HUES6 (cell line): ENCODE results near the gene DPYSL5.

ENCODE experiments used
- H3K27ac ChIP-seq: 2 replicates; pipeline ENCODE4 v1.7.0; 2013; ENCODE audit warnings: low read depth, mild to moderate bottlenecking, low read length, inconsistent platforms
- H3K27me3 ChIP-seq: 2 replicates; pipeline ENCODE4 v1.6.1; 2013; ENCODE audit warnings: low read length; ENCODE audit not compliant: control insufficient read depth, insufficient read depth
- H3K36me3 ChIP-seq: 2 replicates; pipeline ENCODE4 v1.6.1; 2013; ENCODE audit warnings: low read length; ENCODE audit not compliant: control insufficient read depth, insufficient read depth
- H3K4me1 ChIP-seq: 2 replicates; pipeline ENCODE4 v1.6.1; 2013; ENCODE audit warnings: low read length; ENCODE audit not compliant: control insufficient read depth, insufficient read depth
- H3K4me3 ChIP-seq: 2 replicates; pipeline ENCODE4 v1.5.1; 2013; ENCODE audit warnings: low read depth, low read length
- H3K9ac ChIP-seq: one replicate; pipeline ENCODE4 v1.6.1; 2013; ENCODE audit warnings: mild to moderate bottlenecking, low read length
- H3K9me3 ChIP-seq: 2 replicates; pipeline ENCODE4 v1.6.1; 2013; ENCODE audit warnings: low read depth, low read length; ENCODE audit not compliant: control insufficient read depth, insufficient read depth

Gene DPYSL5

DNA sequence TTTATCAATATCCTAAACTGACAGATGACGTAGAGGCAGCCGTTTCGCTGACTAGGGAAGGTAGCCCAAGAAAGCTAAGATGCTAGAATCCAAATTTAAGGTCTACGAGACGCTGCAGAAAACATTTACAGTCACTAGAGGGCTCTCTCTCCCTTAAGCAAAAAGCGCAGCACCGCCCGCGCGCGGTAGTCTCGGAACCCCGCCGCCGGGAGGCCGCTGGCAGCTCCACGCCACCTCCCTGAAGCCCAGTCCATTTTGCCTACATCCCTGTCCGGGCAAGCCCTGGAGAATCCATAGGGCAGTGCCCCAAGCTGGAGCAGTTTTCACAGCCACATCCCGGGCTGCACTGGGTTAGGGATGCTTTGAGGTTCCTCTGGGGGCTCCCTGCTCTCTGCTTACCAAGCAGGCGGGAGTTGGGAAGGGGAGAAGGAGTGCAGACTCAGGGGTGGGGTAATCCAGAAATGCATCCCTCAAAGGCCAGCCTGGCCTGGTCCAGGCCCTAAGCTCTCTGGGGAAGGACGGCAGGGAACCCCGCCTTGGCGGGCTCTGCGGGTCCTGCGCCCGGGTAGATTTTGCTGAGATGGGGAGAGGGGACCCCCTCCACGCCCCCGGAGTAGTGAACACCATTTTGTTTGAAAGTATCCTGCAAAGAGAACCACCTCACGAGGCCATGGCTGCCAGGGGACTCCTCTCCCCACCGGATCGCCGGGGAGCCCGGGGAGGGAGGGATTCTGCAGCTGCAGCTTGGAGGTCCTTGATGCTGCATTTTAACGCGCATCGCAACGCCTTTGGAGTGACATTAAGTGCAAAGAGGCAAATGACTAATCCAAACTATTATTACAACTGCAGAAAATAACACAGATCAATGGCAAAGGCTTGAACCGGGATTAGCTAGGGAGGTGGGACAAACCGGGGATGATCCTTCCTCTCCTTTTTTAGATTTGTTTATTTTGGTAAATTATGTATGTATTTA is 1.3 kb upstream of the DPYSL5 start:
- H3K4me3 ChIP-seq = peak overlapping the region; percentile 76
- H3K9ac ChIP-seq = peak overlapping the region; percentile 44
- peaks cover 72% of the 10 kb centered on the region for H3K27me3 ChIP-seq
- H3K27ac ChIP-seq = no peak overlapping the region
- no peaks in the 10 kb centered on the region for H3K36me3 ChIP-seq
- H3K9me3 ChIP-seq = no peaks in the 10 kb centered on the region
- peaks cover 3% of the 10 kb centered on the region; the same call in 1 of the 2 replicates for H3K4me1 ChIP-seq

DNA sequence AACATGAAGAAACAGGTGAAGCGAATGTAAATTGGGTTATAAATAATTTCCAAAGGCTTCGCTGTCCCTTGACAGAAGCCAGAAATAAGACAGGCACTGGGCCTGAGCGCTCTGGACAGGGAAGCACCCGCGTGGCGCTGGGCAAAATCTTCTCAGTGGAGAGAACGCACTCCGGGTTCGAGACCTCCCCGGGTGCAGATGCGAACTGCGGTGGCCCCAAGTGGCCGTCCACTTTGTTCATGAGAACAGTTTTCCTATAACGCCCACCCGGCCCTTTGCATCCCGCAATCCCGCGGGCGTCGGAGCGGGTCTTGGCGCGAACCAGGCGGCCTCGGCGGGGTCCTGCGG is 651 bp upstream of the DPYSL5 start:
- Histone ChIP-seq H3K4me1 (peaks cover 3% of the 10 kb centered on the region; the same call in 1 of the 2 replicates), H3K27ac (no peak overlapping the region), H3K9ac (no peak overlapping the region), H3K36me3 (no peaks in the 10 kb centered on the region), H3K27me3 (peaks cover 79% of the 10 kb centered on the region), H3K4me3 (peak overlapping the region; percentile 76), H3K9me3 (no peaks in the 10 kb centered on the region)

DNA sequence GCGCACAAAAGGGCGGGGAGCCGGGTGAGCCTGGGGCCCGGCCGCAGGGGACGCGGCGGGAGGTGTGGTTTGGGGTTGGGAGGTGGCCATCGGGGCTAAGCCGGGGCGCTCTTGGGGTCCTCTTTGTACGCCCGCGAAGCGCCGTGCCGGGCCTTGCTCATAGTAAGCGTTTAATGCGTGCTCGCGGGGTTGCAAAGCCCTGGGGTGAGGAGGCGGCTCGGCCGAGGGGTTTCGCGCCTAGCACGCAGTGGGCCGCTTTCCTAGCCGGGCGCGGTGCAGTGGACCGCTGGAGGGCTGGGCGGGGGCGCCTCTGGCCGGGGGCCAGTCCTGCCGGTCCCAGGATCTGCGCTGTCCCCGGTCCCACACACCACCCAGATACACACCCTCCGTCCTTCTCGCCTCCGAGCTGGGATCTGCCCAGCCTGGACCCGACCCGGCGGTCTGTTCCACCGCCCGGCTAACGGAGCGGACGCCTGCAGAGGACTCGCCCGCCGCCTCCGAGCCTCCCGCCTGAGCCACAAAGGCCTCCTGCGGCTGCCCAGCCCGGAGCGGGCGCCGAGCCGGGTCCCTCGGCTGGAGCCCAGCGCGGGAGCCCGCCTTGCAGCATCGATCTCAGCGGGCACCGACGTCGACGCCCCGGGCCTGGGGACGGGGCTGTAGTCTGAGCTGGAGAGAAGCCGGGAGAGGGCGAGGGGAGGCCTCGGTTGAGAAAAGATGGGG is 564 bp downstream of the DPYSL5 start:
- H3K9ac ChIP-seq = no peak overlapping the region
- no peaks in the 10 kb centered on the region for H3K9me3 ChIP-seq

DNA sequence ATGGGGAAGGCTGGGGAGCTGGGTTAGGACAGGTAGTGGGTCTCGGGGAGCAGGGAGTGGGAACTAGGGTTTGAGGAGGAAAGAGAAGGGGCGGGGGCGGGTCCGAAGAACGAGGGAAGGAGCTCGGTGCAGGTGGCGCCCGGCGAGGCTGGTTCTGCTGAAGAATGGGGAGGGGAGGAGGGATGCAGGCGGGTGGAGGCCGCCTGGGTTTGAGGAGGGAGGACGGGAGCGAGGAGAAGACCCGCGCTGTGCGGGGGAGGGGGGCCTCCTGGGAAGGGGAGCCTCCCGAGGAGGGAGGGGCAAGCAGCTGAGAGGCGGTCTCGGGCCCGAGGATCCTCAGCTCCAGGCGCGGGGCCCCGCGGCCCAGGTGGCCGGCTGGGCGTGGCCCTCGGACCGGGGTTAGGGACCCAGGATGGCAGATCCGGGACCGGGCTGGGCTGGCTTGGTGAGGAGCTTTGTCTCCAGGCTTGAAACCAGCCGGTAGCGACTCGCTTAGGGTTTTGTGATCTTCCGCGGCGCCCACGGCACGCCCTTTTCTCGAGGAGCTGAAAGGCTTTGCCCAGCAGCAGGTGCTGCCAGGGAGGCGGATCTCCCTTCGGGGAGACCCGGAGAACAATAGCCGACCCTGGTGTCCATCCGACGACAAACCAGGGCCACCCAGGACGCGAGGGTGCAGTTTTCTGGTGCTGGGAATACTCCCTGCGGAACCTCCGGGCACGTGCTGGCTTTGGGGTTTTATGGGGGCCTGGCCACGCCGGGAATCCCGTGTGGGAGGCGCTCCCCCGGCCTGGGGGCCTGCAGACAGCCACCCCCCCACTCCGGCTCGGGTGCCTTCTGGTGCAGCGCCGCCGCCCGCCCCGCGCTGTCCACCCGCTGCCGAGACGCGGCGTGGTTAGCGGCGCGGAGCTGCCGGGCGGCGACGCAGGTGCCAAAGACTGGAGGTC is 1.4 kb downstream of the DPYSL5 start:
- H3K27me3 ChIP-seq = peaks cover 99% of the 10 kb centered on the region
- H3K27ac ChIP-seq = no peak overlapping the region

More for the DNA sequence above, 564 bp downstream of the DPYSL5 start:
- H3K27me3 ChIP-seq = peaks cover 91% of the 10 kb centered on the region
- peak overlapping the region; percentile 76 for H3K4me3 ChIP-seq
- H3K36me3 ChIP-seq = no peaks in the 10 kb centered on the region
- no peak overlapping the region for H3K27ac ChIP-seq
- peaks cover 3% of the 10 kb centered on the region; the same call in 1 of the 2 replicates for H3K4me1 ChIP-seq

DNA sequence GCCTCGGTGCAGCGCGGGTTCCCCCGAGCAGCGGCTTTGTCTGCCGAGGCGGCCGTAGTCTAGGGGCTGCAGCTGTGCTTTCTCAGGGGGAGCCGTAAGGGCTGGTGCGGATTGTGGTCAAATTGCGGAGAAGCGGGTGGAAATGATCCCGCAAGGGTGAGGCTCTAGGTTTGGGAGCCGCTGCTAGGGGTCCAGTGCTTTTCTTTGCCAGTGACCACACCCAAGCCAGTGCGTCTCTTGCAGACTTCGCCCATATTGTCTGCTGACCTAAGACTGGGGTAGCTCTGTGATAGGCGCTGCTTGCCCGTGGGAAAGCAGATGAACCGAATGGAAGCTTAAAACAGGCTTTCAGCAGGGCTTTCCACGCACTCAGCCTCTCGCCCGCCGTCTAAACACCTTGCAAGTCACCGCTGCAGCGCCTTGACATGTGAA is 2.1 kb downstream of the DPYSL5 start:
- Histone ChIP-seq H3K27ac (no peak overlapping the region), H3K27me3 (peaks cover 95% of the 10 kb centered on the region), H3K4me3 (peak overlapping the region; percentile 76)

More for the DNA sequence above, 1.4 kb downstream of the DPYSL5 start:
- H3K9ac ChIP-seq = no peak overlapping the region
- H3K9me3 ChIP-seq = no peaks in the 10 kb centered on the region
- H3K4me3 ChIP-seq = peak overlapping the region; percentile 76
- peaks cover 3% of the 10 kb centered on the region; the same call in 1 of the 2 replicates for H3K4me1 ChIP-seq
- H3K36me3 ChIP-seq = no peaks in the 10 kb centered on the region

DNA sequence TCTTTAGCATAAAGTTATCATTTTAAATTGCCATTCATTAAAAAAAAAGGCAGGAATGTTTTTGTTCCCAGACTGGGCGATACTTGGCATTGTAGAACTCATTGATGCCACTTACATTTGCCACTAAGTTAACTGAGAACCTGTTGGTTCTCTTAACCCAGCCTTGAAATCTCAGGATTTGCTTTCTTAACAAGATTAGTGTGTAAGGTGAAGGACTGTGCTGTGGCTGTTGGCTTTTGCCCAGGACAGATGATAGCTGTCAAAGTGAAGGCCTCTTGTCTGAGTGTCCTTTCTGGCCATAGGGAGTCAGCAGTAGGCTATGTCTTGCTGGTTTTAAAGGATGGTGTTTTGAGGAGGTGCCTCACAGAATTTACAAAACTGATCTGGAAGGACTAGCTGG is 2.6 kb downstream of the DPYSL5 start:
- no peak overlapping the region for H3K27ac ChIP-seq
- H3K4me1 ChIP-seq = peaks cover 3% of the 10 kb centered on the region; the same call in 1 of the 2 replicates
- no peaks in the 10 kb centered on the region for H3K9me3 ChIP-seq
- no peaks in the 10 kb centered on the region for H3K36me3 ChIP-seq
- H3K9ac ChIP-seq = no peak overlapping the region
- no peak overlapping the region for H3K4me3 ChIP-seq
- H3K27me3 ChIP-seq = peaks cover 94% of the 10 kb centered on the region

More for the DNA sequence above, 2.1 kb downstream of the DPYSL5 start:
- Histone ChIP-seq H3K9me3 (no peaks in the 10 kb centered on the region), H3K9ac (no peak overlapping the region), H3K36me3 (no peaks in the 10 kb centered on the region), H3K4me1 (peaks cover 3% of the 10 kb centered on the region; the same call in 1 of the 2 replicates)

DNA sequence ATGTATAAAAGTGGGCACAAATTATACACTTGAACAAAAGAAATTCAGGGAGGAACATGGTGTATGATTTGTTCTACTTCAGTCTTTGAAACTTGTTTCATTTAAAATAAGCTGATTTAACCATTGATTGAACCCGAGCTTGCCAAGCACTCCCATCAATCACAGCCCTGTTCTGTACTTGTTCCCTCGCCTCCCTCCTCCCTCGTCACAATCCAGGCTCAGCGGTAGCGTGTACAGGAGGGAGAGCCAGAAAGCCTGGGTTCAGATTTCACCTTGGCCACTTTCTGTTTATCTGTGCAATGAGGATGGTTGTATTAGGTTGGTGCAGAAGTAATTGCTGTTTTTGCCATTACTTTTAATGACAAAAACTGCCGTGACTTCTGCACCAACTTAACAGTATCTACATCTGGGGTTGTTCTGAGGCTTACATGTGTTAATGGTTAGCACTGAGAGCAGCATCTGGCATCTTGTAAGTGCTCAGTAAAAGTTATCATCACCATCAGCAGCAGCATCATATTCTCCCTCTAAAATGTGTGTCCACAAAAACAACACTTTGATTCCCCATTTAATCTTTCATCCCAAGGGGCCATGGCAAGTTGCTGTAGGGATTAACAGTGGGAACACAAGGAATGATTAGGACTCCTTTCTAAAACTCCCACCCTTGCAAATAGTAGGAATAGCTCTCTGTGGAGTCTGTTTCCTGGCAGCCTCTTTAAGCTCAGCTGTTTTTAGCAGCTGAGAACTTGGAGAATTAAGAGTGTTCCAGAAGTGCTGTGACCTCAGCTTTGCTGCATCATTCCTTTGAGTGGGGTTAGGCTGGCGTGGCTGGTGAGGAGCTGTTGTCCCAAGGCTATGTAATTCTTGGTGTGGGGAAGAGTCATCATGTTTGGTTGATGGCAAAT is 4.7 kb downstream of the DPYSL5 start:
- H3K27me3 ChIP-seq = peaks cover 80% of the 10 kb centered on the region
- H3K36me3 ChIP-seq = no peaks in the 10 kb centered on the region
- H3K4me3 ChIP-seq = no peak overlapping the region
- no peaks in the 10 kb centered on the region for H3K9me3 ChIP-seq
- no peak overlapping the region for H3K27ac ChIP-seq
- H3K9ac ChIP-seq = no peak overlapping the region
- 0 out of 2 replicates have a peak, but pooled peaks cover 3% of the 10 kb centered on the region for H3K4me1 ChIP-seq

DNA sequence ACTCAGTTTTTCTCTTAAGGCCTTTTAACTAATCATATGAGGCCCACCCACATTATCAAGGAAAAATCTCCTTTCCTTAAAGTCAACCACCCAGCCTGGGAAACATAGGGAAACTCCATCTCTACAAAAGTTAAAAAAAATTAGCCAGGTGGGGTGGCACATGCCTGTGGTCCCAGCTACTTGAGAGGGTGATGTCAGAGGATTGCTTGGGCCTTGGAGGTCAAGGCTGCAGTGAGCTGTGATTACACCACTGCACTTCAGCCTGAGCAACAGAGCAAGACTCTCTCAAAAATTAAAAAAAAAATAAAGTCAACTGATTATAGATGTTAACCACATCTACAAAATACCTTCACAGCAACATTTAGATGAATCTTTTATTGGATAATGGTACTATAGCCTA is 5.8 kb downstream of the DPYSL5 start:
- no peaks in the 10 kb centered on the region for H3K9me3 ChIP-seq
- H3K4me1 ChIP-seq = 0 out of 2 replicates have a peak, but pooled peaks cover 3% of the 10 kb centered on the region
- H3K27ac ChIP-seq = no peak overlapping the region
- H3K36me3 ChIP-seq = no peaks in the 10 kb centered on the region
- no peak overlapping the region for H3K9ac ChIP-seq
- no peak overlapping the region for H3K4me3 ChIP-seq
- H3K27me3 ChIP-seq = peaks cover 69% of the 10 kb centered on the region

DNA sequence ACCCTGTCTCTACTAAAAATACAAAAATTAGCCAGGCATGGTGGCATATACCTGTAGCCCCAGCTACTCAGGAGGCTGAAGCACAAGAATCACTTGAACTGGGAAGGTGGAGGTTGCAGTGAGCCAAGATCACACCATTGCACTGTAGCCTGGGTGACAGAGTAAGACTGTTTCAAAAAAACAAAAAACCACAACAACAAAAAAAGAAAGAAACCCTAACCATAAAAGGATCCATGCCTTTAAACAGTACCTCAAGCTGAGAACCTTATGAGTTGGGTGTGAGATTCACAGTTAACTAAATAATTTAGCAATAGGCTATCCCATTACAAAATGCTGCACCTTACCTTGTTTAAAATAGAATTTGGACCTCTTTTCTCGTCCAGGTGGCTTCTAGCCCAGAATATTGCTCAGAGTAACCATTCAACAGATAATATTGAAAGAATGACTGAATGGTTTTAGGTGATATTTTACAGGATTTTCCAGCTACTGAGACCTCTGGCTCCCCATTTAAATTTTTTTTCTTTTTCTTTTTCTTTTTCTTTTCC is 6.4 kb downstream of the DPYSL5 start:
- H3K4me1 ChIP-seq = 0 out of 2 replicates have a peak, but pooled peaks cover 3% of the 10 kb centered on the region
- no peak overlapping the region for H3K9ac ChIP-seq
- H3K4me3 ChIP-seq = no peak overlapping the region
- no peaks in the 10 kb centered on the region for H3K36me3 ChIP-seq
- H3K27ac ChIP-seq = no peak overlapping the region
- no peaks in the 10 kb centered on the region for H3K9me3 ChIP-seq
- H3K27me3 ChIP-seq = peaks cover 65% of the 10 kb centered on the region
